HL-60 (cell line): ENCODE measurements around the gene HMCES.

Source experiments
- CTCF ChIP-seq: IDR thresholded peaks from one replicate; pipeline ENCODE4 v1.5.1; 2011; ENCODE audit warnings: low read length, control low read depth, inconsistent platforms; ENCODE audit not compliant: insufficient read depth
- POLR2AphosphoS5 ChIP-seq: IDR thresholded peaks from 2 replicates; pipeline ENCODE4 v1.6.1; 2012; ENCODE audit warnings: low read depth

- TF ChIP-seq CTCF (no peak), POLR2AphosphoS5 (no peak; the same call in 1 of the 2 replicates)
Measured at GRCh38 chr3:129277829-129278271, 820 bp upstream of the HMCES start.
